ENCODE results near the gene SLC2A5. TPM values are rescaled to one million over a fixed set of nuclear protein-coding genes. Genes with fewer than 3 reads are reported as not detected.

Gene SLC2A5
- total RNA-seq, 6 donors from 2014 or later = 0.30 to 11.5 (median 1.2) TPM

GRCh38 chr1:9088807-9089206 lies 19.4 kb upstream of the SLC2A5 start:
- H3K27me3 ChIP-seq = no peaks in the 10 kb centered on the region
- H3K27ac ChIP-seq = no peak overlapping the region
- H3K9me3 ChIP-seq = no peaks in the 10 kb centered on the region
- no peaks in the 10 kb centered on the region for H3K36me3 ChIP-seq
- DNase-seq (no peak), ATAC-seq (ENCODE audit: low FRiP score in 2 of 2) (no peak)
- WGBS, 2 donors = 75 to 88% methylated on average over 4 of the region's 4 CpGs
- no peak for TF ChIP-seq CTCF (IDR thresholded peaks at IDR 0.05)
- no peak for TF ChIP-seq POLR2AphosphoS5 (IDR thresholded peaks at IDR 0.05)
- TF ChIP-seq EP300 (IDR thresholded peaks at IDR 0.05) = no peak
- TF ChIP-seq POLR2A (IDR thresholded peaks at IDR 0.05) = no peak
- H3K4me3 ChIP-seq = no peak overlapping the region
- peaks cover 0 to 29% (median 11%) of the 10 kb centered on the region in 4 donors for H3K4me1 ChIP-seq

GRCh38 chr1:9087411-9088125 lies 18.1 kb upstream of the SLC2A5 start:
- Histone ChIP-seq H3K27me3 (no peaks in the 10 kb centered on the region), H3K4me3 (no peak overlapping the region), H3K9me3 (no peaks in the 10 kb centered on the region), H3K36me3 (no peaks in the 10 kb centered on the region), H3K27ac (no peak overlapping the region), H3K4me1 (peaks cover 0 to 38% (median 14%) of the 10 kb centered on the region in 4 donors)
- ATAC-seq (ENCODE audit: low FRiP score in 2 of 2) = no peak
- DNase-seq = no peak
- WGBS, 2 donors = 77 to 82% methylated on average over 12 of the region's 12 CpGs
- TF ChIP-seq POLR2AphosphoS5 (IDR thresholded peaks at IDR 0.05) (no peak), CTCF (IDR thresholded peaks at IDR 0.05) (no peak), POLR2A (IDR thresholded peaks at IDR 0.05) (no peak), EP300 (IDR thresholded peaks at IDR 0.05) (no peak)

- Histone ChIP-seq H3K27me3 (no peaks in the 10 kb centered on the region), H3K9me3 (no peaks in the 10 kb centered on the region), H3K27ac (no peak overlapping the region), H3K4me3 (no peak overlapping the region), H3K4me1 (peaks cover 0 to 43% (median 16%) of the 10 kb centered on the region in 4 donors), H3K36me3 (no peaks in the 10 kb centered on the region)
- WGBS, 2 donors = 68 to 72% methylated on average over 2 of the region's 2 CpGs
- ATAC-seq (ENCODE audit: low FRiP score in 2 of 2) = no peak
- no peak for TF ChIP-seq POLR2A (IDR thresholded peaks at IDR 0.05)
- DNase-seq = no peak
These were observed 17.4 kb upstream of the SLC2A5 start for GRCh38 chr1:9086796-9087195.

DNA sequence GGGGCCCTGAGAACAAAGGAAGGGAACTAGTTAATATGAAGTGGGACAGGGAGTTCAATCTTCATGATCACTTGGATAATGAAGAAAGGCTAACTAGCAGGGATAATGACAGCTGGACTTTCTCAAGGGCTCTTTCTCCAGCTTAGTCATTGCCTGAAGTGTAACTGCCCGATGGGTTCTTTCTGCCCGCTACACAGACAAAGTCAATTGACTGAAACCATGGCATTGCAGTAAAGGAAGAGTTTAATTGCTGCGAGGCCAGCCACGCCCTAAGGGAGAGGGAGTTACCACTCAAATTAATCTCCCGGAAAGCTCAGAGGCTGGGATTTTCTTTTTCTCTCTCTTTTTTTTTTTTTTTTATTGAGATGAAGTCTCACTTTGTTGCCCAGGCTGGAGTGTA lies 16.6 kb upstream of the SLC2A5 start:
- DNase-seq = peak in 1 of 2 donors; percentile 44
- Histone ChIP-seq H3K27ac (no peak overlapping the region), H3K4me1 (peaks cover 0 to 43% (median 16%) of the 10 kb centered on the region in 4 donors), H3K4me3 (no peak overlapping the region), H3K36me3 (no peaks in the 10 kb centered on the region), H3K9me3 (no peaks in the 10 kb centered on the region), H3K27me3 (no peaks in the 10 kb centered on the region)
- peak in 1 of 2 donors; percentile 19 for ATAC-seq (ENCODE audit: low FRiP score in 2 of 2)
- 40 to 46% methylated on average over 5 of the region's 5 CpGs for WGBS, 2 donors
- TF ChIP-seq POLR2AphosphoS5 (IDR thresholded peaks at IDR 0.05) (no peak), EP300 (IDR thresholded peaks at IDR 0.05) (no peak), POLR2A (IDR thresholded peaks at IDR 0.05) (no peak), CTCF (IDR thresholded peaks at IDR 0.05) (no peak)

- H3K27ac ChIP-seq = no peak overlapping the region
These were observed 16.0 kb upstream of the SLC2A5 start for GRCh38 chr1:9085306-9085940.

More at GRCh38 chr1:9085306-9085940, 16.0 kb upstream of the SLC2A5 start:
- Histone ChIP-seq H3K4me3 (no peak overlapping the region), H3K9me3 (no peaks in the 10 kb centered on the region), H3K27me3 (no peaks in the 10 kb centered on the region), H3K36me3 (no peaks in the 10 kb centered on the region), H3K4me1 (peaks cover 0 to 43% (median 16%) of the 10 kb centered on the region in 4 donors)
- 65 to 66% methylated on average over 7 of the region's 7 CpGs for WGBS, 2 donors
- ATAC-seq (ENCODE audit: low FRiP score in 2 of 2) (no peak), DNase-seq (no peak)
- TF ChIP-seq EP300 (IDR thresholded peaks at IDR 0.05) = no peak
